ENCODE results near the gene DHRSX. TPM values are rescaled to one million over a fixed set of nuclear protein-coding genes. Genes with fewer than 3 reads are reported as not detected.
"Not testable (repeated sequence)": the region's sequence is repeated elsewhere in the genome, so short reads cannot be mapped to it uniquely, and the experiment has no call there.

The DHRSX gene
- total RNA-seq, 1 donor from 2014 or later: 37.1 TPM

- H3K27ac Mint-ChIP-seq (ENCODE audit: unreplicated experiment): no peak overlapping the region
- H3K36me3 Mint-ChIP-seq (ENCODE audit: unreplicated experiment): no peaks in the 10 kb centered on the region
Observed at GRCh38 chrX:2243913-2244460, 256.8 kb downstream of the DHRSX start.

DNA sequence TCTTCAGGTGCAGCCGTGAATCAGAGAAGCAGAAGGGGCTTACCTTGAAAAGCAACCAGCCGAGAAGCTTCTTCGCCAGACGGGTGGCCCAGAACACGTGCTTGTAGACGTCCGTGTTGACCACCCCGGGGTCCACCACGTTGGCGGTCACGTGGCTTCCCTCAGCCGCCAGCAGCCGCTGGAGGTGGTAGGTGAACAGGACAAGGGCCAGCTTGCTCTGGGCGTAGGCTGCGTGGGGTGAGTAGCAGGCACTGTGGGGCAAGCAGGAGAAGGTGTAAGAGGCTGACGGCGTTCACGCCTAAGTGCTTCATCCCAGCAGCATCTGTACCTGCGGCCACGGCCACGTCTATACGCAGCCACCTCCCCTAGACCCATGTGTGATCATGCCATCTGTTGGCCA, 257.8 kb downstream of the DHRSX start:
- DNase-seq: no peak
- Mint-ChIP-seq H3K4me3 (ENCODE audit: unreplicated experiment) (no peak overlapping the region), H3K4me1 (ENCODE audit: low read depth, unreplicated experiment) (no peaks in the 10 kb centered on the region), H3K9me3 (ENCODE audit: unreplicated experiment) (no peaks in the 10 kb centered on the region), H3K27me3 (ENCODE audit: unreplicated experiment) (peaks cover 1% of the 10 kb centered on the region), H3K36me3 (ENCODE audit: unreplicated experiment) (no peaks in the 10 kb centered on the region), H3K27ac (ENCODE audit: unreplicated experiment) (no peak overlapping the region)
- TF ChIP-seq CTCF (IDR thresholded peaks at IDR 0.05; ENCODE audit: partially characterized antibody, unreplicated experiment): no peak

More at GRCh38 chrX:2243913-2244460, 256.8 kb downstream of the DHRSX start:
- no peak for DNase-seq
- no peak overlapping the region for H3K4me3 Mint-ChIP-seq (ENCODE audit: unreplicated experiment)
- H3K27me3 Mint-ChIP-seq (ENCODE audit: unreplicated experiment): peaks cover 1% of the 10 kb centered on the region
- H3K9me3 Mint-ChIP-seq (ENCODE audit: unreplicated experiment): peaks cover 2% of the 10 kb centered on the region
- TF ChIP-seq CTCF (IDR thresholded peaks at IDR 0.05; ENCODE audit: partially characterized antibody, unreplicated experiment): no peak
- H3K4me1 Mint-ChIP-seq (ENCODE audit: low read depth, unreplicated experiment): no peaks in the 10 kb centered on the region

DNA sequence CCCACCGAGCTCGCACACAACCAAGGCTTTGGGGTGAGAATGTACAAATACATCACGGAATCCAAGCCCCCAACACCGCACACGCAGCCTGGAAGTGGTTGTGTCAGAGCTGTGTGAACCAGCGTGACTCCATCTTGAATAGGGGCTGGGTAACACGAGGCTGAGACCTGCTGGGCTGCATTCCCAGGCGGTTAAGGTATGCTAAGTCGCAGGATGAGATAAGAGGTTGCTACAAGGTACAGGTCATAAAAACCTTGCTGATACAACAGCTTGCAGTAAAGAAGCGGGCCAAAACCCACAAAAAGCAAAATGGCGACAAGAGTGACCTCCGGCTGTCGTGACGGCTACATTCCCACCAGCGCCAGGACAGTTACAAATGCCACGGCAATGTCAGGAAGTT, 258.4 kb downstream of the DHRSX start:
- H3K4me3 Mint-ChIP-seq (ENCODE audit: unreplicated experiment): no peak overlapping the region
- H3K36me3 Mint-ChIP-seq (ENCODE audit: unreplicated experiment): no peaks in the 10 kb centered on the region
- no peaks in the 10 kb centered on the region for H3K9me3 Mint-ChIP-seq (ENCODE audit: unreplicated experiment)
- DNase-seq: no peak
- H3K27me3 Mint-ChIP-seq (ENCODE audit: unreplicated experiment): peaks cover 1% of the 10 kb centered on the region
- TF ChIP-seq CTCF (IDR thresholded peaks at IDR 0.05; ENCODE audit: partially characterized antibody, unreplicated experiment): no peak
- no peaks in the 10 kb centered on the region for H3K4me1 Mint-ChIP-seq (ENCODE audit: low read depth, unreplicated experiment)
- H3K27ac Mint-ChIP-seq (ENCODE audit: unreplicated experiment): no peak overlapping the region

- H3K27ac Mint-ChIP-seq (ENCODE audit: unreplicated experiment); H3K36me3 Mint-ChIP-seq (ENCODE audit: unreplicated experiment): not testable (repeated sequence)
Observed at GRCh38 chrX:2241496-2241895, 259.3 kb downstream of the DHRSX start.

GRCh38 chrX:2240761-2241160, 260.0 kb downstream of the DHRSX start:
- not testable (repeated sequence) for H3K27ac Mint-ChIP-seq (ENCODE audit: unreplicated experiment); DNase-seq; H3K9me3 Mint-ChIP-seq (ENCODE audit: unreplicated experiment); H3K27me3 Mint-ChIP-seq (ENCODE audit: unreplicated experiment); H3K4me3 Mint-ChIP-seq (ENCODE audit: unreplicated experiment); H3K4me1 Mint-ChIP-seq (ENCODE audit: low read depth, unreplicated experiment); H3K36me3 Mint-ChIP-seq (ENCODE audit: unreplicated experiment)

More at GRCh38 chrX:2241496-2241895, 259.3 kb downstream of the DHRSX start:
- not testable (repeated sequence) for DNase-seq; H3K4me1 Mint-ChIP-seq (ENCODE audit: low read depth, unreplicated experiment); H3K9me3 Mint-ChIP-seq (ENCODE audit: unreplicated experiment); H3K27me3 Mint-ChIP-seq (ENCODE audit: unreplicated experiment); H3K4me3 Mint-ChIP-seq (ENCODE audit: unreplicated experiment)

DNA sequence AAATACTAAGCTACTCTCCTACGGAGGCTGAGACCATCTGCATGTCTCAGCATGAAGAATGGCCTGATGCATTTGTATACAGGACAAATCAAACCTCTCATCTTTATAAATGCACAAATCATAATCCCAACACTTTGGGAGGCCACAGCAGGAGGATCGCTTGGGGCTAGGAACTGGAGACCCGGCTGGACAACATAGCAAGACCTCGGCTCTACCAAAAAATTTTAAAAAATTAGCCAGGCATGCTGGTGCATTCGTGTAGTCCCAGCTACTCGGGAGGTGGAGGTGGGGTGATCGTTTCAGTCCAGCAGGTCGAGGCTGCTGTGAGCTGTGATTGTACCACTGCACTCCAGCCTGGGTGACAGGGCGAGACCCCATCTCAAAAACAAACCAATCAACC, 262.8 kb downstream of the DHRSX start:
- no peaks in the 10 kb centered on the region for H3K36me3 Mint-ChIP-seq (ENCODE audit: unreplicated experiment)
- H3K27ac Mint-ChIP-seq (ENCODE audit: unreplicated experiment): no peak overlapping the region
- H3K4me3 Mint-ChIP-seq (ENCODE audit: unreplicated experiment): no peak overlapping the region
- H3K9me3 Mint-ChIP-seq (ENCODE audit: unreplicated experiment): no peaks in the 10 kb centered on the region
- no peak for DNase-seq
- TF ChIP-seq CTCF (IDR thresholded peaks at IDR 0.05; ENCODE audit: partially characterized antibody, unreplicated experiment): no peak
- peaks cover 5% of the 10 kb centered on the region for H3K27me3 Mint-ChIP-seq (ENCODE audit: unreplicated experiment)
- H3K4me1 Mint-ChIP-seq (ENCODE audit: low read depth, unreplicated experiment): peaks cover 14% of the 10 kb centered on the region
